Stimulated activated CD8-positive, alpha-beta memory T cell treated with anti-CD3 and anti-CD28 coated beads, Interleukin-12 subunit alpha, Interleukin-12 subunit beta, amount 100 ng/mL, for 1 hour (primary cell): Measurements from ENCODE around the gene CST7.
"Not testable (repeated sequence)": the region's sequence is repeated elsewhere in the genome, so short reads cannot be mapped to it uniquely, and the experiment has no call there.

Source experiments
- DNase-seq: peaks from one replicate; pipeline ENCODE4 v3.0.0-alpha.2; 2020; ENCODE audit warnings: low read depth

CST7 gene

DNA sequence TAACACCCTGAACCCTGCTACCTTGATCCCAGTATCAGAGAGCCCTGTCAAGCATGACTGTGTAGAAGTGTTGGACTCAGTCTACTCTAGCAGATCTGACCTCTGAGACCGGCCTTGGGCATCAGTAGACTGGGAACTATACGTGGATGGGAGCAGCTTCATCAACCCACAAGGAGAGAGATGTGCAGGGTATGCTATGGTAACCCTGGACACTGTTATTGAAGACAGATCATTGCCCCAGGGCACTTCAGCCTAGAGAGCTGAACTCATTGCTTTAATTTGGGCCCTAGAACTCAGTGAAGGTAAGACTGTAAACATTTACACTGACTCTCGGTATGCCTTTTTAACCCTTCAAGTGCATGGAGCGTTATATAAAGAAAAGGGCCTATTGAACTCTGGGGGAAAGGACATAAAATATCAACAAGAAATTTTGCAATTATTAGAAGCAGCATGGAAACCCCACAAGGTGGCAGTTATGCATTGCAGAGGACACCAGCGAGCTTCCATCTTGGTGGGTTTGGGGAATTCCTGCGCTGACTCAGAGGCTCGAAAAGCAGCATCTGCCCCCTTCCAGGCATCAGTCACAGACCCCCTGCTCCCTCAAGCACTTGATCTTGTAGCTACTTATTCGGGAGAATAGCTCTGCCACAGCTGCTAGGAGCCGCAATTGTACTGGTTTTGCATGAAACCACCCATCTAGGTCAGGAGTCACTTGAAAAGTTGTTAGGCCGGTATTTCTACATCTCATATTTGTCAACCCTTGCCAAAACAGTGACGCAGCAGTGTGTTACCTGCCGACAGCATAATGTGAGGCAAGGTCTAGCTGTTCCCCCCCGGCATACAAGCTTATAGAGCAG, 19.0 kb upstream of the CST7 start:
- DNase-seq: not testable (repeated sequence)

DNA sequence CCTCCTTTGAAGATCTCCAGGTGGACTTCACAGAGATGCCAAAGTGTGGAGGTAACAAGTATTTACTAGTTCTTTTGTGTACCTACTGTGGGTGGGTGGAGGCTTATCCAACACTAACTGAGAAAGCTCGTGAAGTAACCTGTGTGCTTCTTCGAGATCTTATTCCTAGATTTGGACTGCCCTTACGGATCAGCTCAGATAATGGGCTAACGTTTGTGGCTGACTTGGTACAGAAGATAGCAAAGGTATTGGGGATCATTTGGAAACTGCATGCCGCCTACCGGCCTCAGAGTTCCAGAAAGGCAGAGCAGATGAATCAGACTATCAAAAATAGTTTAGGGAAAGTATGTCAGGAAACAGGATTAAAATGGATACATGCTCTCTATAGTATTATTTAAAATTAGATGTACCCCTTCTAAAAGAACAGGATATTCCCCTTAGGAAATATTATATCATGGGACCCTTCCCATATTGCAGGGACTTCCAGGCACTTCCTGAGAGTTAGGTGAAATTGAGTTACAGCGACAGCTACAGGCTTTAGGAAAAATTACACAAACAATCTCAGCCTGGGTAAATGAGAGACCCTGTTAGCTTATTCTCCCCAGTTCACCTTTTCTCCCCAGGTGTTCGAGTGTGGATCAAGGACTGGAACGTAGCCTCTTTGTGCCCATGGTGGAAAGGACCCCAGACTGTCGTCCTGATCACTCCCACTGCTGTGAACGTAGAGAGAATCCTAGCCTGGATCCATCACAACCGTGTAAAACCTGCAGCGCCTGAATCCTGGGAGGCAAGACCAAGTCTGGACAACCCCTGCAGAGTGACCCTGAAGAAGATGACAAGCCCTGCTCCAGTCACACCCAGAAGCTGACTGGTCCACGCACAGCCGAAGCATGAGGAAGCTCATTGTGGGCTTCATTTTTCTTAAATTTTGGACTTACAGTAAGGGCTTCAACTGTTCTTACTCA, 18.1 kb upstream of the CST7 start:
- not testable (repeated sequence) for DNase-seq

DNA sequence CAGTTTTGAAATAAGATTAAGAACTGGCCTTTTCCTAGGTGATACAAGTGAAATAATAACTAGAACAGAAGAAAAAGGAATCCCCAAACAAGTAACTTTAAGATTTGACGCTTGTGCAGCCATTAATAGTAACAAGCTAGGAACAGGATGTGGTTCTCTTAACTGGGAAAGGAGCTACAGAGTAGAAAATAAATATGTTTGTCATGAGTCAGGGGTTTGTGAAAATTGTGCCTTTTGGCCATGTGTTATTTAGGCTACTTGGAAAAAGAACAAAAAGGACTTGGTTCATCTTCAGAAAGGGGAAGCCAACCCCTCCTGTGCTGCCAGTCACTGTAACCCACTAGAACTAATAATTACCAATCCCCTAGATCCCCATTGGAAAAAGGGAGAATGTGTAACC, 17.2 kb upstream of the CST7 start:
- not testable (repeated sequence) for DNase-seq

DNA sequence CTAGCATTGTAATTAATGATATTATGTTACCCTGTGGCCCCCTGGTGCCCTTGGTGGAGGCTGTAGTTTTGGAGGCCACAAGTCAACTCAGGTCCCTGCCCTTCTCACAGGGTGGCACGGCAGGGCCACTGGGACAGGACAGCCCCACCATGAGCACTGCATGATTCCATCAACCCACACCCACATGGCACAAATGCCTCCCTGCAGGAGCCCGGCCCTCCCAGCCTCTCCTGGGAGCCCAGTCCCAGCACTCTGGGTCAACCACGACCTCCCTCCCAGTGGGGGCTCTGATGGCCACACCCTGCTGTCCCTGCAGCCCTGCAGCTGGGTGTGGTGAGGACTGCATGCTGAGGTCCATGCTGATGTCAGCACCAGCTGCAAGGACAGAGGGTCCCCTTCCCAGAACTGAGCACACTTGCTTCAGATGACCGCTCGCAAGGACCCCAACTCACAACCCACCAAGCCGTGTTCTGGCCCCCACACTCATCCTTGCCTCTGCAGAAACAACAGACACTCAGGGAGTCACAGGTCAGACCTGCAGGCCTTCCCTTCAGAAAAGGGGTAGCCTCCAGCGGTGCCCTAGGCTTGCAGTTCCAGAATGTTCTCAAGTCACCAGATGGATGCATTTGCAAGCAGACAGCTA, 15.7 kb upstream of the CST7 start:
- DNase-seq: no peak

DNA sequence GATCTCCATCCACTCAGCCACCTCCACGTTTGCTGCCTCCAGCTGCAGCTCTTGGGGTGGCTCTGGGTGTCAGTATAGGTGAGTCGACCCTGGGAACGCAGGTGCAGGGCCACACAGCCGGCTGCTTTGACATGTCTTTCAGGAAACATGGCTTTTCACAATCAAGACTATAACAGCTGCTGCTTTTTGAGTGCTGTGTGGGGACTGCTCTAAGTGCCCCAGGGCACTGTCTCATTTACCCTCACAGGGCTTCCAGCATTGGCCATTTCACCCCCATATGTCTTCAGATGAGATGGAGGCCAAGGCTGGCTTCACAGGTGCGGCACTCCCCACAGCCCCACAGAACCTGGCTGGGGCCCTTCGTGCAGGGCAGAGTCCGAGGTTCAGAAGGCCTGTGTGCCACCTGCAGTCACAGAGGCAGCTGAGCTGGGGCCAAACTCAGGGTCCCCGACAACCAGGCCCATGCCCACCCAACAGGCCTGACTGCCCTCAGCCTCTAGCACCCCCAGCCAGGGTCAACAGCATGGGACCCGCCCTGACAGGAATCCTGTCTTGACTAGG, 14.9 kb upstream of the CST7 start:
- no peak for DNase-seq

DNA sequence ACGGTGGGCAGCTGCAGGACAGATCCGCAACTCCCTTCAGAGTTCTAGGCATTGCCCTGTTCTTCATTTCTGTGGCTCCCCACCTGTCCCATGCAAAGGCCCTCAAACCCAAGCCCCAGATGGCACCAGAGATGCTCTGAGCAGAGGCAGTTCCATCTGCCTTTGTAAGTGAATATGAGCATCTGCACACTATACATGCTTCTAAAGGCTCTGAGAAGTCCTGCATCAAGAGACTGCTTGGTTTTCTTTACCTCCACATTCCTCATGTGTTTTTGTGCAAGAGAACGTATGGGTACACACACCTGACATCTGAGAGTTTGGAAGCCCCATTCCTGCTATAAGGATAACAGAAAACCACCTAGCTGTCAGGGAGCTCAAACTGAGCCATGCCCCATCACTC, 14.4 kb upstream of the CST7 start:
- DNase-seq: no peak

DNA sequence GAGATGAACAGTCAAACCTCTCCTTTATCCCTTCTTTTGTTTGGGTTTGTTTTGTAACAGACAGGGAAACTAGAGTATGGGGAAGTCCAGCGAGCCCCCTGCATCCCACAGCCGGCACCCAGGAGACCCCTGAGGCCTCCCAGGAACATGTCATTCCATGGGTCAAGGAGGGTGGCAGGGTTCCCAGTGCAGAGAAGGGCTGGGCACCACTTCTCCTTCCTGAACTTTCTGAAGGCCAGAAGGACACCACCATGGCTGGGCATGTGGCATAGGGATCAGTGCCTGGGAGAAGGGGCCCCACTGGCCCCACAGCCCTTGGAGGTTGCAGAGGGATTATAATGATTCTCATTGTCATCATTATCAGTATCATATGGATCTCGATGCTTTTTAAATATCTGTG, 13.9 kb upstream of the CST7 start:
- DNase-seq: no peak

DNA sequence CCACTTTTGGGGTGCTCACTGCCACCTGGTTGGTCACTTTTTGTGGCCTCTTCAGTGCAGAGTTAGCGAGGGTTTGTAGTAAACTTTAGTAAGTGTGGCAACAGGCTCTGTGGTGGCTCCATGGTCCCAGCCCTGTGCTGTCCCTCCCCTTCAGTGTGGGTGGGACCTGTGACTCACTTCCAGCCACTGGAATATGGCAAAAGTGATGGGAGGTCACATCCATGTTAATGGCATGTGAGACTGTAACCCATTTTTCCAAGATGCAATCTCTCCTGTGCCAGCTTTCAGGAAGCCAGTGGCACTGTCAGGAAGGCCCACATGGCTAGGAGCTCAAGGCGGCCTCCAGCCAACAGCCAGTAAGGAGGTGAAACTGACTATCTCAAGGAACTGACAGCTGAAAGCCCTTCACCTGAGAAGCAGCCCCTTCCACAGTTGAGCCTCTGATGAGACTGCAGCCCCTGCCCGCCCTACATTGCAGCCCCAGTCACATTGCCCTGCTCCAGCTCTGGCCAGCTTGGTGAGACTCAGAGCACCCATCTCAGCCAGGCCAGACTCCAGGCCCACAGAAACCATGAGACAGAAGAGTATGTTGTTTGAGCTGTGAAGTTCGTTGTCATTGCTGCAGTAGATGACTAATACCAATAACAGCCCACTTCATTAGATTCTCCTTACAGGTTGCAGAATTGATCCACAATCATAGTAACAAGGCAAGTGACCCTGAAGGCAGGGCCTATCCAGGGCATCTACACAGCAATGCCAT, 13.1 kb upstream of the CST7 start:
- no peak for DNase-seq

DNA sequence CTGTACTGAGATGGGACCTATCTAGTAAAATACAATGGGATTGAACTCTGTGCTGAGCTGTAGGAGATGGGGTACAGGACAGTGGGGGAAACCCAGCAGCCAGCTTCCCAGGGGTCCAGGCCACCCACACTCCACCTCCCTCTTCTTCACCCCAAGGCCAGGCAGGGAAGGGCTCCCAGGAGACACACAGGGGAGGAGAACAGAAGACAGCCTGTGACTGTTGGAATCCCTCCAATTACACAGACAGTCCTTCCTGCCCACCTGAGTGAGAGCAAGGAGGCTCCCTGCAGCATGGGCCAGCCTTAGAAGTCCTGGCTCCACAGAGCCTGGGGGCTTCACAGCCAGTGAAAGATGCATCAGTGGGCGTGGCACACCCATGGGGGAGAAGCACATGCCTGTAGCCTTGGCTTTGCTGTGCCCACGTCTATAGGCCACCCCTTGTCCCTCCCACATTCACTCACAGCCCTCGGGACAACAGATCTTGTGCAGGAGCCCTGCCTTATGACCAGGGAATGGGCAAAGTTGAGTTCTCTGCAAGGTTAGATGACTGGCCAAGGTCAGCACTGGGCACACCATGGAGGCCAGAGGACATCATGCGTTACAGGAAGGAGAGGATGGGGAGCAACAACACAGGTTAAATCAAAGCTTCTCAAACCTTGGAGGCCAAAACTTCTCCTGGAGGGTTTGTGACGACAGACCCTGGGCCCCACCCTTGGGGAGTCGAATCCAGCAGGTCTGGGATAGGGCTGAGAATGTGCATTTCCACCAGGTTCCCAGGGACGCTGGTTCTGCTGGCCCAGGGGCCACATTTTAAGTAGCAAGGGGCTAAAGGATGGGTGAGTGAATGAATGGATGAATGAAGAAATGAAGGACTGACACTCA, 12.3 kb upstream of the CST7 start:
- DNase-seq: no peak

DNA sequence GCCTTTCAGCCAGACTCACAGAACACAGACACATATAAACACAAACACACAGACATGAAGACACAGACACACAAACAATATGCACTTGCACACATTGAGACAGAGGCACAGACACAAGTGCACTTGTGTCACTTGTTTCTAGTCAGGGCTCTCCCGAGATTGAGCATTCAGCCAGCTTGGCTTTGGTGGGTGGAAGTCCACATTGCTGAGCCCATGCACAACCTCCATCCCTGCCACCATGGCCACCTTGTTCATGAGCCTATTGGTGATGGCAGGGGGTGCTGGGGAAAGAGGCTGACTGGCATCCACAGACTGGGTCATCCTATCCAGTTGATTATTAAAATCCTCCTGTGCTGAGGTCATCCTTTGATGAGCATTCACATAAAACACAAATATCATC, 11.5 kb upstream of the CST7 start:
- no peak for DNase-seq

DNA sequence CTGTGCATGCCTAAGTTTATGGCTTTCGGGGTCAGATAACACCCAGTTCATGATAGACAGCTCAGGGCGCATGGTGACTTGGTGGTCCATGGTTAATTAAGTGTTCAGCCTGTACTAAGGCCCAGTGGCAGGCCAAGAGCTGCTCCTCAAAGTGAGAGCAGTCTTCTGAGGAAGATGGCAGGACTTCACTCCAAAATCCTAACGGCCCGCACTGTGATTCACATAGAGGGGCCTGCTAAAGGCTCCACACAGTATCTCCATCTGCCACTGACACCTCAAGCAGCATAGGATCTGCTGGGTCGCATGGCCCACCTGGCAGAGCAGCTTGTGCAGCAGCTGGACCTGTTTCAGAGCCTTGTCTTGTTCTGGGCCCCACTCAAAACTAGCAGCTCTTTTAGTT, 10.6 kb upstream of the CST7 start:
- no peak for DNase-seq

DNA sequence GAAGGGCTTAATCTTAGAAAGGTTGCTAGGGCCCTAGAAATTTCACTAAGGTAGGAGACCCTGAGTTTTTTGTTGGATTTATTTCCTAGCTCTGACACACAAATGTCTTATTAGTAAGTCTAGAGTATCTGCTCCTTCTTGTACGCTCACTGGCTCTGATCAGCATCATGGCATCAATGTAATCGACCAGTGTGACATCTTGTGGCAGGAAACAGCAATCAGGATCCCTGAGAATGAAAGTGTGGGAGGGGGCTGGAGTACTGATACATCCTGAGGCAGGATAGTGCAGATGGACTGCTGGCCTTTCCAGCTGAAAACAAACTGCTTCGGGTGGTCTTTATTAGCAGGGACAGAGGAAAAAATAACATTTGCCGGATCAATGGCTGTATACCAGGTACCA, 10.0 kb upstream of the CST7 start:
- no peak for DNase-seq

DNA sequence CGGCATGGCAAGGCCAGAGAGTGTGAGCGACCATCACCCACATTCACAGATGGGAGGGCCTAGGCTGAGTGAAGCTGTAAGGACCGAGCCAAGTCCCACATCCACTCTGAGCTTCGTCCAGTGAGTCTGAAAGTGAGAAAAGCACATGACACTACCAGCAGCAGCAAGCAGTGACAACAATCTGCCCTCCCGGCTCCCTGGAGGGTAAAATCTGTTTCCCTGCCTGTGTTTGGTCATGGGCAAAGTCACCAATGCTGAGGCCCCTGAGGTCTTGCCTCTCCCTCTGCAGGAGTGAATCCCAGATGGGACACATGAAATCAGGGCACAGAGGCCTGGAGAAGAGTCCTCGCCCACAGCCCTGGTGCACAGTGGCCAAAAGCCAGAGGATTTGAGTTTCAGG, 6.4 kb upstream of the CST7 start:
- DNase-seq: no peak

DNA sequence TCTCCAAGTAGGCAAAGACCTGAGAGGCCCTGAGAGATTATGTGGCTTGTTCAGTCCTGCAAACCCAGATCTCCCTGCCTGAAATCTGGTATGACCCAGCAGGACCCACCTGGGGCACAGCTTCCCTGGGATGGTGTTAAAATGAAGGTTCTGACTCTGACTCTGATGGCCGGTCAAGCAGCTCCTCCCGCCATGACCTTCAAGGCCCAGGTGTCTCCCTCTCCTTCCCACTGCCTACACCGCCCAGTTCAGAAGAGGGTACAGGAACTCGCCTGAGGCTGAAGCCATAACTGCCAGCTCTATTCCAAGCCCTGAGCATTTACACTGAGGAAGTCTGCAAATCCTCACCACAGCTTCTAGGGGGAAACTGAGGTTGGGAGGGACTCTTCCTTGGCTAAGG, 5.9 kb upstream of the CST7 start:
- no peak for DNase-seq

DNA sequence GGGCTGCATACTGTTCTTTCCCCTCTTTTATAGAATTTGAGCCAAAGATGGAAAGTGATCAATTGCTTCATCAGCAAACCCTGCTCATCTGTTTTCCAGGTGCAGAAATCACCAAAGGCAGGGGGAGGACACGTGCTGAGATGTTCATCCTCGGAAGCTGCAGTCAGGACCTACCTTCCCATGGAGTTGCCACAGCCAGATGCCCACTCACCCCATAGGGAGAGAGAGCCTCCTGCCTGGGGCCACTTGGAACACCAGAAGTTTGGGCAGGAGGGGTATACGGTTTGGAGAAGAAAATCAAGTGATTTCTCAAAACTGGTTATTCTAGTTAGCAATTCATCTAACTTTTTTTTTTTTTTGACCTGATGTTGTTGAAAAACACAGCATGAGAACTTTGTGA, 5.3 kb upstream of the CST7 start:
- DNase-seq: no peak

DNA sequence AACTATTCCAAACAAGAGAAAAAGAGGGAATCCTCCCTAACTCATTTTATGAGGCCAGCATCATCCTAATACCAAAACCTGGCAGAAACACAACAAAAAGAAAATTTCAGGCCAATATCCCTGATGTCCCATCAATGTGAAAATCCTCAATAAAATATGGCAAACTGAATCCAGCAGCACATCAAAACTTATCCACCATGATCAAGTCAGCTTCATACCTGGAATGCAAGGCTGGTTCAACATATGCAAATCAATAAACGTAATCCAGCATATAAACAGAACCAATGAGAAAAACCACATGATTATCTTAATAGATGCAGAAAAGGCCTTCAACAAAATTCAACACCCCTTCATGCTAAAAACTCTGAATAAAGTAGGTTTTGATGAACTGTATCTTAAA, 2.7 kb upstream of the CST7 start:
- not testable (repeated sequence) for DNase-seq

DNA sequence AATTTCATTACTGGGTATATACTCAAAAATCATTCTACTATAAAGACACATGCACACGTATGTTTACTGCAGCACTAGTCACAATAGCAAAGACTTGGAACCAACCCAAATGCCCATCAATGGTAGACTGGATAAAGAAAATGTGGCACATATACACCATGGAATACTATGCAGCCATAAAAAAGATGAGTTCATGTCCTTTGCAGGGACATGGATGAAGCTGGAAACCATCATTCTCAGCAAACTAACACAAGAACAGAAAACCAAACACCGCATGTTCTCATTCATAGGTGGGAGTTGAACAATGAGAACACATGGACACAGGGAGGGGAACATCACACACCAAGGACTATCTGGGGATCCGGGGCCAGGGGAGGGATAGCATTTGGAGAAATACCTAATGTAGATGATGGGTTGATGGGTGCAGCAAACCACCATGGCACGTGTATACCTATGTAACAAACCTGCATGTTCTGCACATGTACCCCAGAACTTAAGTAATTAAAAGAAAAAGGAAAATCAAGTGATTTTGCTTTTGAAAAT, 602 bp upstream of the CST7 start:
- DNase-seq: not testable (repeated sequence)

DNA sequence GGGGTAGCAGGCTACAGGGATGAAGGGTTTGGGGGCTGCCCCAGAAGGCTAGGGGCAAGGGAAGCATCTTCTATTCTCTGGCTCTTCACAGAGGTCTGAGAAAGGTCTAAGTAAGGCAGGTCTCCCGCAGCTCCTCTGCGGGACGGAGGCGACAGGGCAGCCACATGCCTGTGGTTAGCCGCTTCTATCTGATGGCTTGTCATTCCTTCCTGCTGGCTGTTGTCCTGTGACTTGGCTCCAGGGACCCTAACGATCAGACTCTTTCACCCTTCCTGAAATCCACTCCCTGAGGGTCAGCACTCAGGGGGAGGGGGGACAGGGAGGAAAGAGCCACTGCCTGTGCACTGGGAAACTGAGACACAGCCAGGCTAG, 673 bp downstream of the CST7 start:
- DNase-seq: no peak

DNA sequence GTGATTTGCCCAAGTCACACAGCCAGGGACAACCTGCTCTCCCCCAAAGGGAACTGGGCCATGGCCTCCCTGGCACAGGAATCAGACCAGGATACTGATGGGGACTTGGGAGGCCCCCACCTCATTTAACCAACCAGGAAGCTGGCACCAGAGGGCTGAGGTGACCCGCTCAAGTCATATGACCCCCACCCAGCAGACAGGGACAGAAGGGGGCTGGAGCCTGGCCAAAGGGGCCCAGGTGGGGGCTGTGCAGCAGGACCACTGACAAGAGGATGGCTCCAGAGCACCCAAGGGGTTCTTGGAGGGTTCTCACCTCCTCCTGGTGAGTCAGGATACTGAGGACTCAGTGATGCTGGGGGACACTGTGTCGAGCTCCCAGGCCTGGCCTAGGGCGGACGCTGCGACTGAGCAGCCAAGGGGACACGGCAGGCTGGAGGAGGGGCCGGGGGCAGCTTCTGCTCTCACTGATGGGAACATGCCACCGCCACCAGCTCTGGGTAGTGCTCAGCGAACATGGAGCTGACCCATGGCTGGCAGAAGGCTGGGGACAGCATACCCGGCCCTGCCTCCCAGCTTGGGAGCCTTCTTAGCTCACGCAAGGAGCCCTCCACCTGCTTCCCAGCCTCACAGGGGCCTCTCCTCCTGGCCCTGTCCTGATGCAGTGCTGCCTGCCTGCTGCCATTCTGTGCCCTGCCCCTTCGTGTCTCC, 1.2 kb downstream of the CST7 start:
- no peak for DNase-seq
